ENCODE data around the gene ATM.

Gene ATM

GRCh38 chr11:108319541-108320145 is 96.8 kb downstream of the ATM start:
- H3K79me2 ChIP-seq (ENCODE audit: insufficient read depth, low read length), result no peaks in the 10 kb centered on the region
- H3K36me3 ChIP-seq (ENCODE audit: insufficient read depth, low read length), result peaks cover 10% of the 10 kb centered on the region; the same call in 1 of the 2 replicates
- H2AFZ ChIP-seq (ENCODE audit: low read length), result no peak overlapping the region
- H3F3A ChIP-seq (ENCODE audit: low read depth), result no peaks in the 10 kb centered on the region
- no peaks in the 10 kb centered on the region for H3K4me1 ChIP-seq (ENCODE audit: insufficient read depth, low read length, poor library complexity, severe bottlenecking)
- TF ChIP-seq CTCF (conservative IDR thresholded peaks at IDR 0.05; ENCODE audit: low read length) (no peak), EZH2phosphoT487 (IDR thresholded peaks at IDR 0.05; ENCODE audit: borderline replicate concordance) (no peak)
- H3K9ac ChIP-seq (ENCODE audit: low read depth, low read length, poor library complexity, severe bottlenecking), result no peak overlapping the region
- no peaks in the 10 kb centered on the region for H4K20me1 ChIP-seq (ENCODE audit: insufficient read depth, low read length, poor library complexity, severe bottlenecking)
- H3K9me3 ChIP-seq (ENCODE audit: insufficient read depth, low read depth, low read length), result no peaks in the 10 kb centered on the region
- no peak overlapping the region for H3K4me3 ChIP-seq (ENCODE audit: low read length, poor library complexity, severe bottlenecking)
- no peaks in the 10 kb centered on the region for H3K27me3 ChIP-seq (ENCODE audit: insufficient read depth, low read length, poor library complexity, severe bottlenecking)
- H3K4me2 ChIP-seq (ENCODE audit: low read depth, low read length, poor library complexity, severe bottlenecking), result no peak overlapping the region
- H3K9me2 ChIP-seq (replicated peaks; ENCODE audit: low read depth, low read length), result no peaks in the 10 kb centered on the region

- Histone ChIP-seq H3K4me1 (ENCODE audit: insufficient read depth, low read length, poor library complexity, severe bottlenecking) (no peaks in the 10 kb centered on the region), H3K9me3 (ENCODE audit: insufficient read depth, low read depth, low read length) (no peaks in the 10 kb centered on the region), H3K36me3 (ENCODE audit: insufficient read depth, low read length) (peaks cover 4% of the 10 kb centered on the region; the same call in 1 of the 2 replicates), H3K4me2 (ENCODE audit: low read depth, low read length, poor library complexity, severe bottlenecking) (no peak overlapping the region), H3F3A (ENCODE audit: low read depth) (no peaks in the 10 kb centered on the region), H4K20me1 (ENCODE audit: insufficient read depth, low read length, poor library complexity, severe bottlenecking) (no peaks in the 10 kb centered on the region), H2AFZ (ENCODE audit: low read length) (no peak overlapping the region), H3K9me2 (replicated peaks; ENCODE audit: low read depth, low read length) (no peaks in the 10 kb centered on the region), H3K4me3 (ENCODE audit: low read length, poor library complexity, severe bottlenecking) (no peak overlapping the region), H3K79me2 (ENCODE audit: insufficient read depth, low read length) (no peaks in the 10 kb centered on the region), H3K27me3 (ENCODE audit: insufficient read depth, low read length, poor library complexity, severe bottlenecking) (no peaks in the 10 kb centered on the region), H3K9ac (ENCODE audit: low read depth, low read length, poor library complexity, severe bottlenecking) (no peak overlapping the region)
- no peak for TF ChIP-seq CTCF (conservative IDR thresholded peaks at IDR 0.05; ENCODE audit: low read length)
- no peak for TF ChIP-seq EZH2phosphoT487 (IDR thresholded peaks at IDR 0.05; ENCODE audit: borderline replicate concordance)
Observed at GRCh38 chr11:108322666-108323065, 99.8 kb downstream of the ATM start.

GRCh38 chr11:108324587-108324986 is 101.7 kb downstream of the ATM start:
- Histone ChIP-seq H3K4me2 (ENCODE audit: low read depth, low read length, poor library complexity, severe bottlenecking) (no peak overlapping the region), H2AFZ (ENCODE audit: low read length) (no peak overlapping the region), H3K36me3 (ENCODE audit: insufficient read depth, low read length) (peaks cover 4% of the 10 kb centered on the region; the same call in 1 of the 2 replicates), H3K79me2 (ENCODE audit: insufficient read depth, low read length) (no peaks in the 10 kb centered on the region), H3K27me3 (ENCODE audit: insufficient read depth, low read length, poor library complexity, severe bottlenecking) (no peaks in the 10 kb centered on the region), H4K20me1 (ENCODE audit: insufficient read depth, low read length, poor library complexity, severe bottlenecking) (no peaks in the 10 kb centered on the region), H3F3A (ENCODE audit: low read depth) (no peaks in the 10 kb centered on the region), H3K9ac (ENCODE audit: low read depth, low read length, poor library complexity, severe bottlenecking) (no peak overlapping the region), H3K4me1 (ENCODE audit: insufficient read depth, low read length, poor library complexity, severe bottlenecking) (no peaks in the 10 kb centered on the region), H3K9me2 (replicated peaks; ENCODE audit: low read depth, low read length) (no peaks in the 10 kb centered on the region), H3K9me3 (ENCODE audit: insufficient read depth, low read depth, low read length) (no peaks in the 10 kb centered on the region), H3K4me3 (ENCODE audit: low read length, poor library complexity, severe bottlenecking) (no peak overlapping the region)
- TF ChIP-seq CTCF (conservative IDR thresholded peaks at IDR 0.05; ENCODE audit: low read length), result no peak
- no peak for TF ChIP-seq EZH2phosphoT487 (IDR thresholded peaks at IDR 0.05; ENCODE audit: borderline replicate concordance)

Measured in Loucy (cell line).